GM12891 (cell line): Measurements from ENCODE around the gene HYAL3.

Experiments used
- POLR2A ChIP-seq: IDR thresholded peaks from 2 replicates; pipeline ENCODE4 v1.6.1; 2011; ENCODE audit warnings: low read depth, low read length, control low read depth
- POLR2AphosphoS5 ChIP-seq: IDR thresholded peaks from 2 replicates; pipeline ENCODE4 v1.6.1; 2011; ENCODE audit warnings: low read depth, low read length, control low read depth

DNA sequence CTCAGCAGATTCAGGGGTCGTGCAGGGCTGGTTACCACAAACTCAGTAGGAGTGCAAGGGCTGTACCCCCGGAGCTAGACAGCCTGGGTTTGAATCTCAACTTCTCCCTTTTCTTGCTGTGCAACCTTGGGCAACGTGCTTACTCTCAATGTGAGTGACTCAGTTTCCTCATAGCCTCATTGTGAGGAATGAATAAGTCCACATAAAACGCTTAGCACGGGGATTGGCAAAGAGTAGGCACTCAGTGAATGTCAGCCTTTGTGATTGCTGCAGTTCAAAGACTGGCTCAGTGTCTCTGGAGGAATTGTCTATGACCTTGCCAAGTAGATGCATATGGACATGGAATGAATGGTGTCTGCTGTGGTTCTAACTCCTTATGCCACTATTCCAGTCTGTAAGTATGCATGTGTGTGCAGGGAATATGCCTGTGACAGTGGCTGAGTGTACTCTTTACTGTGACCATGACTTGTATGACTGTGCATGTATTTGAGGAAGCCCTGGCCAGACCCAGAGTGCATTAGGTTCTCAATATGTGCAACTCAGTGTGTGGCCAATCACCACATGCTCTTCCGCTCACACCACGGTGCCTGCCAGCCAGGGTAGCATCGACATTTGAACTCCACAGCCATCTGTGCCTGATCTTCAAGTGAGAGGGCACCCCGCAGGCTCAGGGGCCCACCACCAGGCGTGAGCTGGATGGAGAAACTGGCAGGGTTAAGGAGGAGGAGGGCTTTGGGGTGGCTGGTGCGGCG lies 900 bp upstream of the HYAL3 start:
- no peak for TF ChIP-seq POLR2A
- no peak for TF ChIP-seq POLR2AphosphoS5
